GM12892 (cell line): ENCODE data around the gene PDE1C.

Experiments used
- DNase-seq: peaks from one replicate; pipeline ENCODE4 v3.0.0; 2011; ENCODE audit not compliant: insufficient read length
- FAIRE-seq: peaks from 2 replicates; lab custom pipeline; 2011; peaks lifted over from hg19 to GRCh38; lab: Jason Lieb, UNC
- POLR2A ChIP-seq: IDR thresholded peaks from 2 replicates; pipeline ENCODE4 v1.6.1; 2011; ENCODE audit warnings: low read depth, low read length, control low read depth
- POLR2AphosphoS5 ChIP-seq: IDR thresholded peaks from 2 replicates; pipeline ENCODE4 v1.6.1; 2011; ENCODE audit warnings: low read depth, low read length, control low read depth
- TAF1 ChIP-seq: IDR thresholded peaks from 2 replicates; pipeline ENCODE4 v1.6.1; 2011; ENCODE audit warnings: low read depth, mild to moderate bottlenecking, control low read depth, low read length, borderline replicate concordance

The PDE1C gene

DNA sequence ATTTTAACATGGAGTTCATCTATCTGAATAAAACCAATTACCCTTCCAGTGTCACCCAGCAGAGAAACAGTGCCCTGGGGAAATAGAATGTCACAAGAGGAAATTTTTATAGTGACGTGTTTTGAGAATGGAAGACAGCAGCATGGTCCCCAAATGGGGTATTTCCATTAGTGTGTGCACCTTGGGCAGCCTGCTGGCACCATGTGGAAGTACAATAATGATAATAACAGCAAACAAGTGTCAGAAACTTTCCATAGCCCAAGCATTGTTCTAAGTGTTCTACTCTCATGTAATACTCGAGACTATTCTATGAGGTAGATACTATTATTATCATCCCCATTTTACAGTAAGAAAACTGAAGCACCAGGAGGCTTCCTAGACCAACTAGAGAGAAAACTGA is 2.2 kb upstream of the PDE1C start:
- TF ChIP-seq POLR2AphosphoS5 (no peak), TAF1 (no peak), POLR2A (no peak)
- no peak for DNase-seq
- no peak for FAIRE-seq

DNA sequence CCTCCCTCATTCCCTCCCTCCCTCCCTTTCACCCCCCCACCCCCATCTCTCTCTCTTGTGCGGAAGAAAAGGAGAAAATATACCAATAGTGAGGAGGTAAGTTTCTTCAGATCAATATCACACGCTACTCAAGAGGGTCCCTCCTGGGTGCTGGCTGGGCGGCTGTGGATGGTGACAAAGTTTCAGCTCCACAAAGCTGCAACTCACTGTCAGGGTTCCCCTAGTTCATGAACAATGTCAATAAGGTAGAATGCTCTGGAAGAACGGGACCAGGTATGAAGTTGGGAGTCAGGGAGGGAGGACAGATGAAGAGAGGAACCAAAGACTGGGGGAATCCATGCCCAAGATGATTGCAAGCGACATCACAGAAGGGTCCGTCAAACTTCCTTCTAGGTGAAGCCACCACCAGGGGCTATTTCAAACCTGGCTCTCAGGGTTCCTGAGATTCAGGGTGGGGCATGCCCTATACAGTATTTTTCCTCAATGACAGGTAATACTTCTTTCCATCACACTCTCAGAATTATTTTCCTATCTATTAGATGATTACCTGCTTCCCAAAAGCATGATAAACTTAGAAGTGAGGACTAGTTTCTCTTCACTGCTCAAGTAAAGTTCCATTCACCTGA is 1.4 kb upstream of the PDE1C start:
- DNase-seq (no peak), FAIRE-seq (no peak)
- TF ChIP-seq POLR2A, result no peak
- no peak for TF ChIP-seq TAF1
- no peak for TF ChIP-seq POLR2AphosphoS5

DNA sequence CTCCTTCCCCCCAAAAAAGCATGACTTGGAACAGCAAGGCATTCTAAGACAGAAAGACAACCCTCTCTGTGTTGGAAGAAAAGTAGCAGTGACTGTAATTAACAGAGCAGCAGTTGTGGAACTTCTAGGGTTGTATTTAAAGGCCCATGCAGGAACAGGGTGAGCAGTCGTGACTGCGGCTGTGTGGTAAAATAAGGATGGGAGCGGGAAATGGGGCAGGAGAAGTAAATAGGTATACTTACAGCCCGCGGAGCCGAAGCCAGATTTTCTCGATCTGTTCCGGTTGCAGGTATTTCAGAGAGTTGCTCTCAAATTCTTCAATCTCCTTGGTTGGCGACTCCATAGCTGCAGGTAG is 179 bp downstream of the PDE1C start:
- TF ChIP-seq POLR2AphosphoS5, result no peak
- TF ChIP-seq TAF1, result no peak
- TF ChIP-seq POLR2A, result no peak
- no peak for DNase-seq
- no peak for FAIRE-seq

DNA sequence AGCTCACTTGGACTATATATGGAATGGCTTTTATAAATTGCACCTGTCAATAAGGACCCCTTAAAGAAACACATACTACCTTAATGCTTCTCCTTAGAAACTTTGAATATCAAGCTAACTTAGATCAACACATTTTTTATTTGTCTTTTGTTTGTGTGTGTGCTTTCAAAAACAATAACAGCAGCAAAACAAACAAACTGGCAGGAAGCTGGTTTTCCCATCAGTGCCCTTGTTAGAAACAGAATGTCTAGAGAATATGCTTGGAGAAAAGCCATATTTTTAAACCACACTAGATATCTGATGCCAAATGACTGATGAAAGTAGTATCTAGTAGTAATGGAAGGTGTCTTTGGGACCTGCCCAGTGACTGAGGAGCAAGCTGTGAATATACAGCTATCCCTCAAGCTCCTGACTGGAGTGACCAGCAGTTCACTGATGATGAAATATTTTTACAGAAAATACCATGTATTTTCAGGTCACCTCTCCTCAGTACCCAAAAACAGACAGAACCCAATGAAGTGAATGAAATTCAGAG is 1.0 kb downstream of the PDE1C start:
- FAIRE-seq (no peak), DNase-seq (no peak)
- TF ChIP-seq POLR2AphosphoS5 (no peak), TAF1 (no peak)

DNA sequence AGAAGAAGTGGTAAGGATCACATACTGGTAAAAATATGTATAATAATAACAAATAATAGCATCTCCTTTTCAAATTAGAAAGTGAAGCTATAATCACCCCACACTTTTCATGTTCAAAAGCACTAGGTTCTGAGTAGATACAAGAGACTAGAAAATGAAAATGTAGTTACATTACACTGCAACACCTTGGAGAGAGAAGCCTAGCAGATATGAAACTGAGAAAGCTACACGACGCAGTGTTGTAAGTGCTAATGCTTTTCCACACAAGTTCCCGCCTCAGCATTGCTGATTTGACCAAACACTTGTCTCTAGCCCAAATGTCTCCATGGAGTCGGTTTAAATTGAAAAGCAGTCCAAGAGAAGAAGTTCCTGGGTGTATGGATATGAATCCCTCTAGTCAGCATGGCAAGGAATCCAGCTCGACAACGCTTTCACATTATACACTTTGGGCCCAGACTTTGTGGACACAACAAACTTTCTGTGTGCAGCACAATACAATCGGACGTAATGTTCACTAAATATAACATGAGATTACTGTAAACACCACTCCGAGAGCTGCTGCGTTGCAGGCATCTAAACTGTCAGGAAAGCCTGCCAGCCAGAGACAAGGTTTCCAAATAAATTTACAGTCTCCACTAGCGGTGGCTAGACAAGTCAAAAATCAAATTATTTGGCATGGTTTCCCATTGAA is 1.7 kb downstream of the PDE1C start:
- TF ChIP-seq POLR2A, result no peak
- no peak for TF ChIP-seq TAF1
- TF ChIP-seq POLR2AphosphoS5, result no peak
- DNase-seq (no peak), FAIRE-seq (no peak)

DNA sequence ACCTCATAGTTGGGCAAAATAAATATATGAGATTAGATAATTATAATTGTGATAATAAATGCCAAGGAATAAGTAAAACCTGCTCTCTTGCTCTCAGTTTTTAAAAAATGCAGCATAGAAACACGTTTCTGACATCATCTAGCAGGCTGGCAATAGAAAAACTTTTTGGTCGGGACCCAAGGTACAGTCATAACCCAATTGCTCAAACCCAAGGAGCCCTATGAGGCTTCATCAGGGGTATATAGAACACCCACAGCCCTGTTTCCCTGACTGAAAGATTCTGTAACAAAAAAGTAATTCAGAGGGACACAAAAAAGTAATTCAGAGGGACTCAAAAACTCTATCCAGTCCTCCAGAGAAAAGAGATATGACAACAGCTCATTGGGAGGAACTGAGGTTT is 3.8 kb downstream of the PDE1C start:
- DNase-seq (no peak), FAIRE-seq (no peak)
- no peak for TF ChIP-seq TAF1
- TF ChIP-seq POLR2A, result no peak

DNA sequence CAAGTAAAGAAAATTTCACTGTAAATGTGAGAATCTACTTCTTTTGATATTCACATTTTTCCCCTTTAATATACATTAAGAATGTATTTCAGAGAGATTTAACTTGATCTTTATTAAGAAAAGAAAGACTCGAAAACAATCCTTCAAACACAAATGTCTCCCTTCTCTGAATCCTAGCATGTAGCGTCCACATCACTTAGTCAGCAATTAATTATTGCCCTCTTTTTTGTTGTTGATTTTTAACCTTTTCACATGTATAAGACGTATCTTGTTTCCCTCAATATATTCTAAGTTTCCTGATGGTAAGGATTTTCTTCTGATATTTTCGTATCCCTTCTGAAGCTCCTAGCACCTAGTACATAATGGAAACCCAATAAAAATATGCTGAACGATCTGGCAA is 6.6 kb downstream of the PDE1C start:
- DNase-seq, result no peak
- TF ChIP-seq TAF1 (no peak), POLR2A (no peak), POLR2AphosphoS5 (no peak)
- no peak for FAIRE-seq

DNA sequence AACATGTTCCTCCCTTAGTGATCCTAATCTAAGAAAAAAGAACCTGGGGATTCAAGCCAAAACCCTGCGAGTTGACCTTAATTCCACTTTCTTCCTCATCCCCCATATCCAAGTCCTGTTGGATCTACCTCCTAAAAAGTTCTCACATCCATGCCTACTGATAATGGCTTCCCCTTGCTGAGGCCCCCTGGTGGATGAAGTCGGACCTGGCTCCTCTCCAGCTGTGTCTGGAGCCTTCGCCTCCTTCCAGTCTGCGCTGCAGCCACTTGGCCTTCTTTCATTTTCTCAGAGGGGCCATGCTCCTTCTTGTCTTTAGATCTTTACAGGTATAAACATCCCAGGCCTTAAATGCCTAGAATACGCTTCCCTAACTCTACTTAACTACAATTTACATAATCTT is 8.1 kb downstream of the PDE1C start:
- FAIRE-seq (no peak), DNase-seq (no peak)
- TF ChIP-seq POLR2A (no peak), POLR2AphosphoS5 (no peak), TAF1 (no peak)

DNA sequence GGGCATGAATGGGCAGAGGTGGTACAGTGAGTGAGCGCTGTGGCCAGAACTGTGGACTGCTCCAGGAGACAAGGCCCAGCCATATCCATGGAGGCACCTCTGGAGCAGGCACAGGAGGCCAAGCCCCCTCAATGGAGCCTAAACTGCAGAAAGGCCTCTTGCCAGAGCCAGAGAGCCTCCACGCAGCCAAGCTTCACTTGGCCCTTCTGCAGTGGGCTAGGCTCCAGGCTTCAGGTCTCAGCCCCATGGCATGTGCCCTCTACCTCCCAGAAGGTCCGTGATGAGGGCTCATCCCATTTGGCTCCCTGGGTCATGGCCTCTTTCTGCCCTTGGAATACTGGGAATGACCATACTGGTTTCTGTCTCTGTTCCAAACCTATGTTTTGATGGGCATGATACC is 8.9 kb downstream of the PDE1C start:
- no peak for DNase-seq
- TF ChIP-seq TAF1 (no peak), POLR2AphosphoS5 (no peak), POLR2A (no peak)
- no peak for FAIRE-seq

DNA sequence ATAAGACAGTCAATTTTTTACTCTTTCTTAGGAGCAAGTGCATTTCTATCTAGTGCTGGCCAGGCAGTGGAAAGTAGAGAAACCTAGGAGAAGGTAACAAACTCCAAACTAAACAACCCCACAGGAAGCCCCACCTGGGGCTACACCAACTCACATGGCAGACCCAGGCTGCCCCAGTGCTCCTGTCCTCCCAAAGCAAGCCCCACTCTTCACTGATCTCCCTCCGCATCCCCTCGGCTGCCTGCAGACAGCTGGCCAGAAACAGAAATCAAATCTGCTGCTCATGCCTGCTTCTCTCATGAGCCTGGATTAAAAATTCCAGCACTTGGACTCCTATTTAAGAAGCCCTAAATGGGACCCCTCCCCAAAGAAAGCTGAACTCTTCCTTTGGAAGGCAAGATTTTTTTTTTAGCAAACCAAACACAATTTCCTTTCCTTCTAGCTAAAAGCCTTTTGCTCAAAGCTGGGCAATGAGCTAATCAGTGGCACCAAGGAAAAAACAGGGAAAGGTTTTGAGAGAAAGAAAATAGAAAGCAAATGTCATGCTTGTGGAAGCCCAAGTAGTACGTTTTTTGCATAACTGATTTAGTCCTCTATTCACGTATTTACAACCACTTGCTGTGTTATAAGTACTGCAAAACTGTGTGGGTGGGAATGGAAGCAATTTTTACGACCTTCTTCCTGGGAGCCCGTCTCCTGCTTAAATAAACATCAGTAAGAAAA is 10.8 kb downstream of the PDE1C start:
- TF ChIP-seq TAF1 (no peak), POLR2A (no peak), POLR2AphosphoS5 (no peak)
- no peak for FAIRE-seq
- DNase-seq, result no peak

DNA sequence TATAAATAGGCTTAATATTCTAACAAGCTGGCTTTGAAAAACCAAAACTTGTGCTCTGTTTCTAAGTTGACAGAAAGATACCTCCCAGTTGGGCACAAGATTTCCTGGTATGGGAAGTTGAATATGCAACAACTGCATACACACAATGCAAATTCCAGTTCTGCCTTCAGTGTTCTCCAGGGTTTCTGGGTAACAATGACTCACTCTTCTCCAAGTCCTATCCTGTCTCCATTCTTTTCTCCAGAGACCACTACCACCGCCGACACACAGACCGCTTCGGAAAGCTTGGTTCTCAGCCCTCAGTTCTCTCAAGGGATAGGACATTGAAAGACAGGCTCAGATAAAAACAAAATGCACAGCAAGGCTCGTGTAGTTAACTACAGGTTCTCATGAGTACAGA is 12.2 kb downstream of the PDE1C start:
- DNase-seq (no peak), FAIRE-seq (no peak)
- TF ChIP-seq POLR2AphosphoS5 (no peak), TAF1 (no peak), POLR2A (no peak)

DNA sequence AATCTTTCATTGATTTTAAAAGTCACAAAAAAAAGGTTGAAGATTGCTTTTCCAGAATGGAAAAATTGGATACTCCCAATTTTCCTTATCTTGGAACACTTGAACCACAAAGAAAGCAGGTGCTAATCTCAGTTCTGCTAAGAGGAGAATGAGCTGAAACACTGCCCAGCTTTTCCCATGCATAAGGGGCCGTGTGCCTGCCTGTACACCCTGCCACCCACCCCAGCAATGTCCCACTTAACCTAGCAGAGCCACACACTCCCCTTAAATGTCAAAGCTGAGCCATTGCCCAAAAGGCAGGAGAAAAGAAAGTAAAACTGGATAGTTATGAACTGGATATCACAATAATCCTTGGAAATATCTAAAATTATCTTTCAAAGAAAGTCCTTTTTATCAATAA is 13.4 kb downstream of the PDE1C start:
- DNase-seq, result no peak
- TF ChIP-seq TAF1, result no peak
- no peak for TF ChIP-seq POLR2A
- no peak for TF ChIP-seq POLR2AphosphoS5
- no peak for FAIRE-seq
